Inflammatory macrophage (primary cell): ENCODE results near the gene NKIRAS1.
"Not testable (repeated sequence)": the region's sequence is repeated elsewhere in the genome, so short reads cannot be mapped to it uniquely, and the experiment has no call there.

Experiments
- DNase-seq, 2 donors: peaks; one replicate each; pipeline ENCODE4 v3.0.0-alpha.2; 2020 to 2022

The NKIRAS1 gene

DNA sequence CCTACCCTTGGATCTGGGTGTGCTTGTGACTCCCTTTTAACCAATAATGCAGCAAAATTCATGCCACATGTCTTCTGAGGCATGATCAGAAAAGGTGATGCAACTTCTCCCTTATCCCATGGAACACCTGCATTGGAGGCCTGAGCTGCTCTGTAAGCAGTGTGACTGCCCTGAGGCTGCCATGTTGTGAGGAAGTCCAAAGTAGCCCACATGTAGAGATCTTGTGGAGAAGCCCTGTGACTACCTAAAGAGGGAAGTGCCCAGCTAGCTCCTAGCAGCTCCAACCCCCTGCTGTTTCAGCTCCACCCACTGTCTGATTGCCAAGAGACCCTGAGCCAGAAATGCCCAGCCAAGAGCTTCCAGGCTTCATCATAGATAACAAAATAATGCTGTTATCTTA, 21.9 kb upstream of the NKIRAS1 start:
- peak in 1 of 2 donors; percentile 53 for DNase-seq

GRCh38 chr3:23937296-23937695, 20.5 kb upstream of the NKIRAS1 start:
- no peak for DNase-seq

- no peak for DNase-seq
Observed at GRCh38 chr3:23934253-23934652, 17.5 kb upstream of the NKIRAS1 start.

DNA sequence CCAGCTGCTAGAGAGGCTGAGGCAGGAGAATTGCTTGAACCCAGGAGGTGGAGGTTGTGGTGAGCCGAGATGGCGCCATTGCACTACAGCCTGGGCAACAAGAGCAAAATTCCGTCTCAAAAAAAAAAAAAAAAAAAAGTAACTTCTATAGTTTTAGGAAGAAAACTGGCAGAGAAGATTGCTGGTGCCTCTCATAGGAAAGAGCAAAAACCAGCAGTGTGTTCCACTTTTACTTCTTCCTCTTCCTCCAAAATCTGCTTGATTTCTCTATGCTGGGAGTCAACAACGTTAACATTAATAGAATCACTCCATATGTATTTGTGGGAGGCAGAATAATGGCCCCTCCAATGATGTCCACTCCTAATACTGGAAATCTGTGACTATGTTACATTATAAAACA, 15.8 kb upstream of the NKIRAS1 start:
- DNase-seq: peak; percentile 28 to 52

GRCh38 chr3:23931597-23931996, 14.8 kb upstream of the NKIRAS1 start:
- no peak for DNase-seq

DNA sequence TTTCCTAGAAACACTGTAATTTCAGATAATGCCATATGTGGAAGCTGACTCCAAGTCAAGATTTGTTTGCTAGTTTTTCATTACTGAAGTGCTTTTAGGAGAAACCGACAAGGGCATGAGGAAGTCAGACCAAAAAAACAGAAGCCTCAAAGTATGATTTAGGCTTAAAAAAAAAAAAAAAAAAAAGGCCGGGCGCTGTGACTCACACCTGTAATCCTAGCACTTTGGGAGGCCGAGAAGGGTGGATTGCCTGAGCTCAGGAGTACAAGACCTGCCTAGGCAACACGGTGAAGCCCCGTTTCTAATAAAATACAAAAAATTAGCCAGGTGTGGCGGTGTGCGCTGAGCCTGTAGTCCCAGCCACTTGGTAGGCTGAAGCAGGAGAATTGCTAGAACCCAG, 11.7 kb upstream of the NKIRAS1 start:
- peak; percentile 41 to 63 for DNase-seq

DNA sequence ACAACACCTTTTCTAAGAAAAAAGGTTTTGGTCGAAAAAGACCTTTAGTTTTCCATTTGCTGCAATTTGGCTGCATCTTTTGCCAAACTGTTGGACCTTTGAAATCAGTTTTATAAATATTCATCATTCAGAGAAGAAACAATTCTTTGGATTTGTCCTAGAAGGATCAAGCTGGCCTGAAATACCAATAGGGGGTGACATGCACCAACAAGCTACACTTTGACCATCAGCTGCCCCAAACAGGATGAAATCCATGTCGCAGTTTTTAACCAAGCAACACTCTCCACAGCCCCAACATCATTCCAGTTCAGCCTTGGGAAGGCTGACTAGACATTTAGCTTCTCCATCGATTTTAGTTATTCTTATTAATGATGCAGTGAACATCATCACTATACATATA, 9.9 kb upstream of the NKIRAS1 start:
- no peak for DNase-seq

- DNase-seq: no peak
Observed at GRCh38 chr3:23926246-23926645, 9.5 kb upstream of the NKIRAS1 start.

- no peak for DNase-seq
Observed at GRCh38 chr3:23923786-23924185, 7.0 kb upstream of the NKIRAS1 start.

GRCh38 chr3:23921052-23921511, 4.3 kb upstream of the NKIRAS1 start:
- DNase-seq: no peak

DNA sequence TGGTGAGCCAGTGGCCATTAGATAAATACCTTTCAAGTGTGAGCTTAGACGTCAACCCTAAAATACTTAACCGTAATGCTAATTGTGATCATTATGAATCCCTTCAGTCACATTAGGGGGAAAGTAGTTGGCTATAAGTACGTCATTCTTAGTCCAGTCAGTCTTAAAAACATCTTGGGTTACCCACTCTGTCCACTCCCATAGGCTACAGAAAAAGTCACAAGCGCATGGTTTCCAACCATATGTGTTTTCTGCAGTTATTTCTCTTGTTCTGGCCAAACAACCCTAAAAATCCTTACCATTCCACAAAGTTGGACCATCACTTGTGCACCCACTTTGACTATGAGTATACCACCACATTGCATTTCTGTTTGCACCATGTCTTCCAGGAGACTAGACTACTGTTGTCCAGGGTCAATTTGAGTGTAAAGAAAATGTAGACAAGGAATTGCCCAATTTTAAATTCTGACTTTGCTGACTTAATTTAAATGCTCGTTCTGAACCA, 3.4 kb upstream of the NKIRAS1 start:
- no peak for DNase-seq

DNA sequence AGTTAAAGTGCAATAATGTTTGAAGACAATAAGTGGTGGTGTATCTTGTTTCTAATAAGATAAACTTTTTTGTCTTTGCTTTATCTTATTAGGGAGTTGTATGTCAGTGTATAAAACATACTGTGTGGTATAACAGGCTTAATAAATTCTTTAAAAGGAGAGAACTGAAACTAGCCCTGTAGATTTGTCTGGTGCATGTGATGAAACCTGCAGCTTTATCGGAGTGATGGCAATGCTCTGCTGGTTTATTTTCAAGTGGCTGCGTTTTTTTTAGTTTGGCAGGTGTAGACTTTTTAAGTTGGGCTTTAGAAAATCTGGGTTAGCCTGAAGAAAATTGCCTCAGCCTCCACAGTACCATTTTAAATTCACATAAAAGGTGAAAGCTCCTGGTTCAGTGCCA, 2.8 kb upstream of the NKIRAS1 start:
- DNase-seq: no peak

GRCh38 chr3:23918331-23918730, 1.5 kb upstream of the NKIRAS1 start:
- DNase-seq: not testable (repeated sequence)

DNA sequence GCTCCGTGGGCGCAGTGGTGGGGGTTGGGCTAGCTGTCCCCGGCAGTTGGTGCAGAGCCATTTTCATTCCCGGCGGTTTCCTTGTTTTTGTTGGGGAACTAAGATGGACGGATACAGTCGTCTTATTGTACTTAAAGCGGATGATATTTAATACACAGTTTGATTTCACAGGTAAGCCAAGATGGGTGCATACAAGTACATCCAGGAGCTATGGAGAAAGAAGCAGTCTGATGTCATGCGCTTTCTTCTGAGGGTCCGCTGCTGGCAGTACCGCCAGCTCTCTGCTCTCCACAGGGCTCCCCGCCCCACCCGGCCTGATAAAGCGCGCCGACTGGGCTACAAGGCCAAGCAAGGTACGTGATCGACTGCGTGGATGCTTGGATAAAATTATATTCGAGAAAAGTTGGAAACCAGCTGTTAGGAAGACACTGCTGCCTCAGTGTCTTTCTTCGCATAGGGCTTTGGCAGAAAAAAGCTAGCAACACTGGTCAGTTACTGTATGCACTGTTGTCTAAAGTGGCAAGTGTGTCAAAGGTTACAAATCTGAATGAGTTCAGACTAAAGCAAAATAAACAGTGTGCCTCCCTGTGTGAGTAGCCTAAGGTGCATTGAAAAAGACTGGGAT, 1.0 kb upstream of the NKIRAS1 start:
- peak; percentile 89 to 93 for DNase-seq

DNA sequence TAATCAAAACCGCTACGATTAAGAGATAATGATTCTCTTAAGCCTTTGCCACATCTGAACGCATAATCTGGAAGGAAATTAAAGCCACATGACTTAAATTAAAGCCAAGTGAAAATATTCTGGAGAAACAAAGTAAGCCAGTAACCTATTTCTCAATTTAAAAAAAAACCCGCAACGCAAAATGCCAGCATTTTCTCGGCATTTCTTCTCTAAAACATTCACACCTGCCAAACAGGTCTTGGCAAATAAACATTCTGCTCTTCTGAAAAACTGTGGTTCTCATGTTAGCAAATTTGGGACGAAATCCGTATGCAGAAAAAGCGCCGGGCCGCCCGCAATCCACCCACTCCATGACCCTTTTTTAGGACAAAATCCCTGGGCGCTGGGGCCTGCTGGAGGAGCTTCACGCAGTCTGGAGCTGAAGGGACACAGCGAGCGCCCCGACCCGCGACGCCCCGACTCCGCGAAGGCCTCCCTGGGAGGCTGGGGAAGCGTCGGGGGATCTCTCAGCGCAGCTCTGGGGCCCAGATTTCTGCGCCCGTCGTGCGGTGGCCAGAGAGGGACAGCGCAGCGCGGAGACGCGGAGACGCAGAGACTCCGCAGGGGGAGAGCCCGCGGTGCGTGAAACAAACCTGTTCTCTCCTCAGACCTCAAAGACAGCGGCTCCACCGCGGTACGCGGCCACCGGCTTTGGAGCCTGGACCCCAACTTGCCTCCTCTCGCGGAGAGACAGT, 471 bp downstream of the NKIRAS1 start:
- DNase-seq: no peak

DNA sequence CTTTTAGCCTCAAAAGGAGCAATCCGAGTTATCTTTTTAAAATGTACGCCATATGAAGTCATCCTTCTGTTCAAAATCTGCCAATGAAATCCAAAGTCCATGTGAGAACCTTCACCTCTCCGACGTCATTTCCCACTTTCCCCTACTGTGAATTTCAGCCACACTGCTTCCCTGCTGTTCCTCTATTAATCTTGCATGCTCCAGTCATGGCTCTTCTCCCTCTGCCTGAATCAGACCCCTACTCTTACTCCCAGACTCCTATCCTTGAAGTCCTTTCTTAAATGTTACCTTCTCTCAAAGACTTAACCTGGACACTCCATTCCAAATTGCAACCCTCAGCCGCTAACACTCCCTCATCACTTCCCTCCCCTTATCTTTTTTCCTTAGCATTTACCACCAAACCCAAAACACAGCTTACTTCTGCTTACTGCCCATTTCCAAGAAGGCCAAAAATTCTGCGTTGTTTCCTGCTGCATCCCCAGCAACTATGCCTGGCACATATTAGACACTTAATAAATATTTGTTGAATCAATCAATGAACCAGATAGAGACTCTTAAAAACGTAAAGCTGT, 1.2 kb downstream of the NKIRAS1 start:
- peak; percentile 31 to 34 for DNase-seq

- no peak for DNase-seq
Observed at GRCh38 chr3:23913873-23914743, 2.7 kb downstream of the NKIRAS1 start.

GRCh38 chr3:23913182-23913581, 3.6 kb downstream of the NKIRAS1 start:
- DNase-seq: no peak

- not testable (repeated sequence) for DNase-seq
Observed at GRCh38 chr3:23912335-23912734, 4.5 kb downstream of the NKIRAS1 start.

- no peak for DNase-seq
Observed at GRCh38 chr3:23911397-23911796, 5.4 kb downstream of the NKIRAS1 start.

DNA sequence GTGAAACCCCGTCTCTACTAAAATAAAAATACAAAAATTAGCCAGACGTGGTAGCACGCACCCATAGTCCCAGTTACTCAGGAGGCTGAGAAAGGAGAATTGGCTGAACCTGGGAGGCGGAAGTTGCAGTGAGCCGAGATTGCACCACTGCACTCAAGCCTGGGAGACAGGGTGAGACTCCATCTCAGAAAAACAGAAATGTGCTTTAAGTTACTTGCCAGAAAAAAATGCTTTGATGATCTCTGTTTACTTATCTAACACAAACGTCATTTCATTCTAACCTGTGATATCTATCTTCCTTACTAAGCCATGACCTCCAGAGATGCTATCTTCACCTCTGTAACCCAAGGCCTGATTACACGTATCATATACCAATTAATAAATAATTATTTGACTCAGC, 7.4 kb downstream of the NKIRAS1 start:
- DNase-seq: no peak

GRCh38 chr3:23904545-23904944, 12.2 kb downstream of the NKIRAS1 start:
- no peak for DNase-seq

- no peak for DNase-seq
Observed at GRCh38 chr3:23900744-23901143, 16.0 kb downstream of the NKIRAS1 start.
